NCI-H82 treated with DMSO at 0.1 percent for 48 hours (cell line): Measurements from ENCODE around the gene DNASE2B.

Source experiments
- DNase-seq: peaks from one replicate; lab custom pipeline; 2025; ENCODE audit not compliant: unreplicated experiment; lab: John Stamatoyannopoulos, UW

The DNASE2B gene

GRCh38 chr1:84398175-84399155, at the start of gene DNASE2B:
Gene DNASE2B, plus strand, starts transcription at chr1:84398484. Its CDS starts 81 bp downstream, at chr1:84398565.
- DNase-seq: no peak

- DNase-seq: no peak
Observed at GRCh38 chr1:84348759-84349158, 49.5 kb upstream of the DNASE2B start.

- no peak for DNase-seq
Observed at GRCh38 chr1:84350104-84350503, 48.2 kb upstream of the DNASE2B start.

GRCh38 chr1:84350550-84350949, 47.7 kb upstream of the DNASE2B start:
- no peak for DNase-seq

- no peak for DNase-seq
Observed at GRCh38 chr1:84352298-84353106, 45.8 kb upstream of the DNASE2B start.

GRCh38 chr1:84353695-84354094, 44.6 kb upstream of the DNASE2B start:
- no peak for DNase-seq

- DNase-seq: no peak
Observed at GRCh38 chr1:84355556-84355955, 42.7 kb upstream of the DNASE2B start.

GRCh38 chr1:84356881-84357280, 41.4 kb upstream of the DNASE2B start:
- no peak for DNase-seq

- DNase-seq: no peak
Observed at GRCh38 chr1:84358695-84359094, 39.6 kb upstream of the DNASE2B start.

GRCh38 chr1:84360316-84360715, 38.0 kb upstream of the DNASE2B start:
- no peak for DNase-seq

- DNase-seq: no peak
Observed at GRCh38 chr1:84361796-84362195, 36.5 kb upstream of the DNASE2B start.

- no peak for DNase-seq
Observed at GRCh38 chr1:84363019-84363418, 35.3 kb upstream of the DNASE2B start.

GRCh38 chr1:84363622-84364021, 34.7 kb upstream of the DNASE2B start:
- no peak for DNase-seq

GRCh38 chr1:84365225-84366221, 32.8 kb upstream of the DNASE2B start:
- no peak for DNase-seq

GRCh38 chr1:84366786-84367185, 31.5 kb upstream of the DNASE2B start:
- DNase-seq: no peak

- no peak for DNase-seq
Observed at GRCh38 chr1:84367219-84367618, 31.1 kb upstream of the DNASE2B start.

GRCh38 chr1:84368441-84368840, 29.8 kb upstream of the DNASE2B start:
- no peak for DNase-seq

GRCh38 chr1:84370266-84370665, 28.0 kb upstream of the DNASE2B start:
- no peak for DNase-seq

GRCh38 chr1:84370831-84371394, 27.4 kb upstream of the DNASE2B start:
- DNase-seq: no peak

- no peak for DNase-seq
Observed at GRCh38 chr1:84373436-84374141, 24.7 kb upstream of the DNASE2B start.
